MM.1S (cell line): ENCODE measurements around the gene NCOR2.

Source experiments
- CTCF ChIP-seq: fragments of 300-600 bp; sonication (generic); IDR thresholded peaks from 2 replicates; pipeline ENCODE4 v1.5.1; 2016; ENCODE audit warnings: antibody characterized with exemption, low read length, mixed read lengths
- EZH2phosphoT487 ChIP-seq: fragments of 300-600 bp; sonication (generic); IDR thresholded peaks from 2 replicates; pipeline ENCODE4 v1.6.1; 2018; ENCODE audit warnings: antibody characterized with exemption, low read length

- no peak for TF ChIP-seq CTCF
- TF ChIP-seq EZH2phosphoT487: no peak
Observed at GRCh38 chr12:124567673-124568373, 411 bp upstream of the NCOR2 start.
